ENCODE results near the gene OPCML. TPM values are rescaled to one million over a fixed set of nuclear protein-coding genes. Genes with fewer than 3 reads are reported as not detected.
A peak's percentile ranks its signal among the peaks of the same experiment; 100 is the strongest.

Gene OPCML
- total RNA-seq, 1 experiment from 2014 or later = 0.94 TPM

GRCh38 chr11:133388260-133388659 is 144.0 kb downstream of the OPCML start:
- no peak overlapping the region for H4K8ac ChIP-seq (replicated peaks; ENCODE audit: insufficient read length, low read depth, low read length)
- no peak overlapping the region for H2BK15ac ChIP-seq (ENCODE audit: low read depth, low read length)
- no peak overlapping the region for H4K91ac ChIP-seq (ENCODE audit: insufficient read length, low read depth, low read length)
- H3K4me2 ChIP-seq (ENCODE audit: insufficient read depth, insufficient read length, low read length) = no peak overlapping the region
- Mint-ChIP-seq H3K9me3 (no peaks in the 10 kb centered on the region), H3K4me1 (peaks cover 9 to 10% of the 10 kb centered on the region in 2 experiments), H3K27me3 (ENCODE audit: low read depth) (no peaks in the 10 kb centered on the region), H3K4me3 (no peak overlapping the region), H3K27ac (0 out of 7 replicates have a peak overlapping the region, but pooled peaks of 1 of the 3 experiments have one; percentile 3), H3K36me3 (ENCODE audit: insufficient read depth in 1 of 3, low read depth in 3 of 3) (no peaks in the 10 kb centered on the region)
- no peaks in the 10 kb centered on the region for H3K9me3 ChIP-seq (ENCODE audit: control insufficient read depth, low read depth, low read length)
- no peaks in the 10 kb centered on the region for H3K79me1 ChIP-seq (ENCODE audit: insufficient read depth, low read depth, low read length, poor library complexity, severe bottlenecking)
- H3K79me2 ChIP-seq (ENCODE audit: insufficient read depth, low read length) = no peaks in the 10 kb centered on the region
- WGBS (ENCODE audit: extremely low coverage, insufficient read length, low lambda C conversion rate) = no CpG with 5 or more reads among the region's 2 CpGs
- H3K56ac ChIP-seq (ENCODE audit: insufficient read length, low read depth, low read length) = no peak overlapping the region
- TF ChIP-seq CTCF (conservative IDR thresholded peaks at IDR 0.05) = no peak
- no peak overlapping the region for H3K14ac ChIP-seq (ENCODE audit: insufficient read depth, low read length)
- no peak overlapping the region for H2BK5ac ChIP-seq (ENCODE audit: insufficient read length, low read length)
- H3K4me1 ChIP-seq (ENCODE audit: insufficient read depth, low read length) = no peaks in the 10 kb centered on the region
- no peak overlapping the region for H3K27ac ChIP-seq (ENCODE audit: insufficient read length, low read depth, low read length)
- H2BK20ac ChIP-seq (ENCODE audit: low read depth, low read length, poor library complexity, severe bottlenecking) = no peak overlapping the region
- no peak overlapping the region for H3K18ac ChIP-seq (ENCODE audit: insufficient read length, low read depth, low read length)
- no peak overlapping the region for H2BK12ac ChIP-seq (ENCODE audit: insufficient read length, low read depth, low read length)
- H2BK120ac ChIP-seq (ENCODE audit: low read depth, low read length, poor library complexity, severe bottlenecking) = no peak overlapping the region
- H2AFZ ChIP-seq (ENCODE audit: low read length) = no peak overlapping the region
- H3K9ac ChIP-seq (ENCODE audit: extremely low read depth, insufficient read length, low read length) = no peak overlapping the region
- H2AK5ac ChIP-seq (ENCODE audit: insufficient read length, low read length) = no peak overlapping the region
- H3K23me2 ChIP-seq (ENCODE audit: insufficient read length, low read depth, low read length, poor library complexity, severe bottlenecking) = no peaks in the 10 kb centered on the region
- H3T11ph ChIP-seq (ENCODE audit: low read length) = no peak overlapping the region
- no peak for DNase-seq
- H4K5ac ChIP-seq (ENCODE audit: insufficient read length, low read depth, low read length) = no peak overlapping the region
- no peaks in the 10 kb centered on the region for H4K20me1 ChIP-seq (ENCODE audit: control insufficient read depth, insufficient read depth, insufficient read length)
- H3K4ac ChIP-seq (ENCODE audit: low read depth, low read length) = no peak overlapping the region
- no peak overlapping the region for H3K23ac ChIP-seq (ENCODE audit: insufficient read length, low read depth, low read length)
- no peaks in the 10 kb centered on the region for H3K27me3 ChIP-seq (ENCODE audit: insufficient read depth, low read length)

Data from H9 (cell line).